Measurements from ENCODE around the gene FNIP1. TPM values are rescaled to one million over a fixed set of nuclear protein-coding genes. Genes with fewer than 3 reads are reported as not detected.
"Not testable (repeated sequence)": the region's sequence is repeated elsewhere in the genome, so short reads cannot be mapped to it uniquely, and the experiment has no call there.

FNIP1 gene
- total RNA-seq, 4 donors from 2014 or later = 50.2 to 64.1 (median 52.1) TPM

GRCh38 chr5:131786036-131786435, 10.8 kb downstream of the FNIP1 start:
- DNase-seq (ENCODE audit: low spot score) = no peak
- no peak for TF ChIP-seq CTCF (IDR thresholded peaks at IDR 0.05)
- ATAC-seq (ENCODE audit: low FRiP score) = no peak

GRCh38 chr5:131783874-131784273, 12.9 kb downstream of the FNIP1 start:
- no peak for TF ChIP-seq CTCF (IDR thresholded peaks at IDR 0.05)
- ATAC-seq (ENCODE audit: low FRiP score) (no peak), DNase-seq (ENCODE audit: low spot score) (no peak)

- ATAC-seq (ENCODE audit: low FRiP score) (no peak), DNase-seq (ENCODE audit: low spot score) (no peak)
- TF ChIP-seq CTCF (IDR thresholded peaks at IDR 0.05) = no peak
Measured at GRCh38 chr5:131783357-131783756, 13.5 kb downstream of the FNIP1 start.

- TF ChIP-seq CTCF (IDR thresholded peaks at IDR 0.05) = no peak
- no peak for DNase-seq (ENCODE audit: low spot score)
- ATAC-seq (ENCODE audit: low FRiP score) = no peak
Measured at GRCh38 chr5:131782717-131783116, 14.1 kb downstream of the FNIP1 start.

GRCh38 chr5:131778141-131778540, 18.7 kb downstream of the FNIP1 start:
- ATAC-seq (ENCODE audit: low FRiP score); DNase-seq (ENCODE audit: low spot score): not testable (repeated sequence)

GRCh38 chr5:131776450-131776849, 20.4 kb downstream of the FNIP1 start:
- ATAC-seq (ENCODE audit: low FRiP score) (no peak), DNase-seq (ENCODE audit: low spot score) (no peak)
- TF ChIP-seq CTCF (IDR thresholded peaks at IDR 0.05) = no peak

- DNase-seq (ENCODE audit: low spot score) = no peak
- TF ChIP-seq CTCF (IDR thresholded peaks at IDR 0.05) = no peak
- no peak for ATAC-seq (ENCODE audit: low FRiP score)
Measured at GRCh38 chr5:131774652-131775367, 22.0 kb downstream of the FNIP1 start.

Data from omental fat pad (tissue), 4 donors.